Gastroesophageal sphincter (tissue), 4 donors: ENCODE measurements around the gene CDC42EP3. TPM values are rescaled to one million over a fixed set of nuclear protein-coding genes. Genes with fewer than 3 reads are reported as not detected.

Experiments
- ATAC-seq: fragments of 150-250 bp; one replicate; pipeline ENCODE4 v1.9.1; 2016; ENCODE audit warnings: mild to moderate bottlenecking, moderate library complexity
- H3K27ac ChIP-seq, 4 donors: fragments of 200-600 bp; sonication (generic) in 3 of 4; 1 replicate in 3 of 4; 2 replicates in 1 of 4; pipeline ENCODE4 v1.5.1; 2016 to 2019
- H3K27me3 ChIP-seq: fragments of 200-600 bp; sonication (generic); one replicate; pipeline ENCODE4 v1.5.1; 2019
- H3K36me3 ChIP-seq, 2 donors: fragments of 200-600 bp; sonication (generic); one replicate each; pipeline ENCODE4 v1.5.1; 2019; ENCODE audit warnings: control low read depth in 1 of 2
- H3K4me1 ChIP-seq, 3 donors: fragments of 200-600 bp; sonication (generic); 1 replicate in 2 of 3; 2 replicates in 1 of 3; pipeline ENCODE4 v1.5.1; 2016 to 2019; ENCODE audit warnings: control low read depth in 2 of 3
- H3K4me3 ChIP-seq, 2 donors: fragments of 200-600 bp; sonication (generic); one replicate each; pipeline ENCODE4 v1.5.1; 2019; ENCODE audit warnings: mild to moderate bottlenecking in 1 of 2, moderate library complexity in 1 of 2
- H3K9me3 ChIP-seq, 3 donors: fragments of 200-600 bp; sonication (generic); one replicate each; pipeline ENCODE4 v1.5.1; 2017 to 2019; ENCODE audit warnings: control low read depth in 2 of 3
- CTCF ChIP-seq, 4 experiments: fragments of 200-600 bp in 2 of 4; fragments of 450-650 bp in 2 of 4; sonication (generic) in 1 of 4; IDR thresholded peaks; one replicate each; pipeline ENCODE4 v1.5.1; 2017 to 2019; ENCODE audit warnings: antibody characterized with exemption in 4 of 4, mild to moderate bottlenecking in 2 of 4, moderate library complexity in 2 of 4
- EP300 ChIP-seq: sonication (generic); formaldehyde crosslinking; IDR thresholded peaks from one replicate; pipeline ENCODE4 v1.6.1; 2017; ENCODE audit warnings: antibody characterized with exemption, mild to moderate bottlenecking
- POLR2A ChIP-seq, 2 donors: fragments of 450-650 bp; IDR thresholded peaks; one replicate each; pipeline ENCODE4 v1.6.1; 2017; ENCODE audit warnings: antibody characterized with exemption in 2 of 2, mild to moderate bottlenecking in 2 of 2, moderate library complexity in 1 of 2
- POLR2AphosphoS5 ChIP-seq: sonication (generic); formaldehyde crosslinking; IDR thresholded peaks from one replicate; pipeline ENCODE4 v1.6.1; 2017; ENCODE audit warnings: antibody characterized with exemption
- WGBS, 2 donors: methylation state at CpG; one replicate each; pipeline ENCODE4 v1.1.5; 2018; ENCODE audit warnings: low coverage in 1 of 2; 5-methylcytosine and 5-hydroxymethylcytosine counted together
- total RNA-seq, 4 donors: library from RNA; depleted of rRNA; stranded (reverse); fragments of >200 nt; gene quantifications; one replicate each; pipeline ENCODE4 v1.1.0, GENCODE V29; 2016

Gene CDC42EP3
- total RNA-seq, 4 donors from 2014 or later: 39.4 to 198 (median 87.4) TPM

GRCh38 chr2:37671816-37672103, 318 bp upstream of the CDC42EP3 start:
- H3K36me3 ChIP-seq: no peaks in the 10 kb centered on the region
- no CpG with 5 or more reads among the region's 29 CpGs for WGBS, 2 donors
- H3K9me3 ChIP-seq: no peaks in the 10 kb centered on the region
- H3K27ac ChIP-seq: peak overlapping the region; percentile 82 to 93 (median 90)
- ATAC-seq: no peak
- peak overlapping the region; percentile 74 to 90 for H3K4me3 ChIP-seq
- no peaks in the 10 kb centered on the region for H3K27me3 ChIP-seq
- TF ChIP-seq POLR2AphosphoS5 (no peak), EP300 (no peak), CTCF (IDR thresholded peaks at IDR 0.05) (no peak), POLR2A (IDR thresholded peaks at IDR 0.05) (no peak)
- H3K4me1 ChIP-seq: peaks cover 0 to 46% (median 5%) of the 10 kb centered on the region in 3 donors

GRCh38 chr2:37670378-37671008, 949 bp downstream of the CDC42EP3 start:
- 9 to 12% methylated on average over 9 to 10 of the region's 11 CpGs for WGBS, 2 donors

GRCh38 chr2:37669446-37669845, 2.0 kb downstream of the CDC42EP3 start:
- H3K27ac ChIP-seq: peak overlapping the region; percentile 59 to 93 (median 86)
- H3K27me3 ChIP-seq: no peaks in the 10 kb centered on the region
- H3K36me3 ChIP-seq: no peaks in the 10 kb centered on the region
- H3K4me1 ChIP-seq: peaks cover 15 to 69% (median 16%) of the 10 kb centered on the region in 3 donors
- H3K4me3 ChIP-seq: peak overlapping the region; percentile 74 to 90
- 40 to 45% methylated on average over 3 of the region's 3 CpGs for WGBS, 2 donors
- TF ChIP-seq CTCF (IDR thresholded peaks at IDR 0.05): no peak
- no peak for TF ChIP-seq EP300
- no peak for TF ChIP-seq POLR2A (IDR thresholded peaks at IDR 0.05)
- no peak for TF ChIP-seq POLR2AphosphoS5
- no peak for ATAC-seq
- H3K9me3 ChIP-seq: no peaks in the 10 kb centered on the region

More at GRCh38 chr2:37670378-37671008, 949 bp downstream of the CDC42EP3 start:
- H3K27ac ChIP-seq: peak overlapping the region; percentile 82 to 93 (median 90)
- H3K36me3 ChIP-seq: no peaks in the 10 kb centered on the region
- H3K4me1 ChIP-seq: peaks cover 9 to 58% (median 11%) of the 10 kb centered on the region in 3 donors
- no peak for TF ChIP-seq POLR2A (IDR thresholded peaks at IDR 0.05)
- TF ChIP-seq CTCF (IDR thresholded peaks at IDR 0.05): no peak
- no peak for TF ChIP-seq EP300
- no peak for TF ChIP-seq POLR2AphosphoS5
- peak overlapping the region; percentile 74 to 90 for H3K4me3 ChIP-seq
- no peak for ATAC-seq
- no peaks in the 10 kb centered on the region for H3K9me3 ChIP-seq
- H3K27me3 ChIP-seq: no peaks in the 10 kb centered on the region

- Histone ChIP-seq H3K9me3 (no peaks in the 10 kb centered on the region), H3K36me3 (peaks cover 0 to 8% of the 10 kb centered on the region in 2 donors), H3K27ac (peak overlapping the region in 2 of 4 donors; percentile 35 to 93), H3K4me1 (peaks cover 16 to 83% (median 17%) of the 10 kb centered on the region in 3 donors), H3K4me3 (peak overlapping the region in 1 of 2 donors; percentile 90), H3K27me3 (no peaks in the 10 kb centered on the region)
- 38 to 82% methylated on average over 2 of the region's 2 CpGs for WGBS, 2 donors
- no peak for ATAC-seq
- no peak for TF ChIP-seq EP300
- no peak for TF ChIP-seq POLR2A (IDR thresholded peaks at IDR 0.05)
- TF ChIP-seq POLR2AphosphoS5: no peak
- no peak for TF ChIP-seq CTCF (IDR thresholded peaks at IDR 0.05)
These were observed 3.7 kb downstream of the CDC42EP3 start for GRCh38 chr2:37667704-37668103.

GRCh38 chr2:37666772-37667171, 4.7 kb downstream of the CDC42EP3 start:
- peaks cover 0 to 8% of the 10 kb centered on the region in 2 donors for H3K36me3 ChIP-seq
- peak overlapping the region in 3 of 4 donors; percentile 35 to 93 (median 38) for H3K27ac ChIP-seq
- no peak for TF ChIP-seq POLR2AphosphoS5
- no peak for TF ChIP-seq CTCF (IDR thresholded peaks at IDR 0.05)
- no peak for TF ChIP-seq POLR2A (IDR thresholded peaks at IDR 0.05)
- no peak for TF ChIP-seq EP300
- H3K9me3 ChIP-seq: no peaks in the 10 kb centered on the region
- H3K4me3 ChIP-seq: no peak overlapping the region
- ATAC-seq: no peak
- peaks cover 16 to 88% (median 20%) of the 10 kb centered on the region in 3 donors for H3K4me1 ChIP-seq
- 75% methylated on average over 2 of the region's 2 CpGs; no CpG with 5 or more reads in 1 of the 2 donors for WGBS, 2 donors
- H3K27me3 ChIP-seq: no peaks in the 10 kb centered on the region
